T-helper 2 cell treated with Interferon-gamma antibody and Interleukin-4, amounts not matched to agents 5 μg/mL and 100 μg/mL, for 36 hours (primary cell): Measurements from ENCODE around the gene GLIPR2.

Experiments
- DNase-seq: peaks from one replicate; pipeline ENCODE4 v3.0.0; 2021; ENCODE audit warnings: low spot score
- H3K27ac Mint-ChIP-seq: one replicate; pipeline ENCODE4 v1.8.0; 2021; ENCODE audit warnings: mild to moderate bottlenecking, mixed read lengths
- H3K27me3 Mint-ChIP-seq: one replicate; pipeline ENCODE4 v1.8.0; 2021; ENCODE audit warnings: low read depth, mixed read lengths
- H3K36me3 Mint-ChIP-seq: one replicate; pipeline ENCODE4 v1.8.0; 2021; ENCODE audit warnings: low read depth, mixed read lengths
- H3K4me1 Mint-ChIP-seq: one replicate; pipeline ENCODE4 v1.8.0; 2021; ENCODE audit warnings: low read depth, mixed read lengths
- H3K4me3 Mint-ChIP-seq: one replicate; pipeline ENCODE4 v1.8.0; 2022; ENCODE audit warnings: mild to moderate bottlenecking, moderate library complexity, mixed read lengths
- H3K9me3 Mint-ChIP-seq: one replicate; pipeline ENCODE4 v1.8.0; 2021; ENCODE audit warnings: mixed read lengths

GLIPR2 gene

DNA sequence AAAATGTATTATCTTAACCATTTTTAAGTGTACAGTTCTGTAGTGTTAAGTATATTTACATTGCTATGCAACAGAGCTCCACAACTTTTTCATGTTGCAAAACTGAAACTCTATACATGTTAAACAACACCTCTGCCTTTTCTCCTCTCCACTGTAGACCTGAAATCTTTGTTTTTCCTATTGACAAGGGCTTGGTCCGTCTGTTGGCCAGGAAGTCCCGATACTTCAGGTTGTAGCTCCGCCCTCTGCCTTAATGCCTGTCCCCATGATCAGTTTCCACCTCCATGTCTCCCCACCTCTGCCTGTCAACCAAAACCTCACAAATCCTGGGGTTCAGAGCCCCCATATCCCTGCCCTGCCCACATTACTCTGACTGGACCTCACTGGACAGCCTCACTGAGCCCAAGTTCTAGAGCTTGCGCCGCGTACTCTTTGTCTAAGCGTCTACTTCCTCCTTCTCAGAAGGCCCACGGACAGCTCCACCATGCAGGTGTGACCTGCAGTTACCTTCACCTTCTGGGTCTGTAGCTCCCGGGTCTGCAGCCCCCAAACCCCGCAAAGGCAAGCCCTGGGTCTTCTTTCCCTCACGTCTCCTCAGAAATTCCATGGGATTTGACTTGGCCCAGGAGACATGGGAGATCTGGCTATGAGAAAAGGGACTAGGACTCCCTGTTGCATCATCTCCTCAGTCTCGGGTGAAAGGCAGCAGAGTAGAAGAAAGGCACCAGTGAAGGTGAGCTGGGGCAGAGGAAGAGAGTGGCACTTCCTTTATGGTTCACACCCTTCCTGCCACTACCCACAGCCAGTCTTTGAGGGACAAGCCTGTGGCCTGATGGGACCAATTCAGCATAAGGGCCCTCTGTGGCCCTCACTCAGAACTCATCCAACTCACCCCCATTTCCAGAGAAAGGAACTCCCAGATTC is 8.0 kb downstream of the GLIPR2 start:
- H3K27me3 Mint-ChIP-seq = no peaks in the 10 kb centered on the region
- peak overlapping the region; percentile 81 for H3K4me3 Mint-ChIP-seq
- peaks cover 66% of the 10 kb centered on the region for H3K36me3 Mint-ChIP-seq
- no peak for DNase-seq
- H3K9me3 Mint-ChIP-seq = peaks cover 18% of the 10 kb centered on the region
- H3K4me1 Mint-ChIP-seq = peaks cover 85% of the 10 kb centered on the region
- H3K27ac Mint-ChIP-seq = peak overlapping the region; percentile 89

DNA sequence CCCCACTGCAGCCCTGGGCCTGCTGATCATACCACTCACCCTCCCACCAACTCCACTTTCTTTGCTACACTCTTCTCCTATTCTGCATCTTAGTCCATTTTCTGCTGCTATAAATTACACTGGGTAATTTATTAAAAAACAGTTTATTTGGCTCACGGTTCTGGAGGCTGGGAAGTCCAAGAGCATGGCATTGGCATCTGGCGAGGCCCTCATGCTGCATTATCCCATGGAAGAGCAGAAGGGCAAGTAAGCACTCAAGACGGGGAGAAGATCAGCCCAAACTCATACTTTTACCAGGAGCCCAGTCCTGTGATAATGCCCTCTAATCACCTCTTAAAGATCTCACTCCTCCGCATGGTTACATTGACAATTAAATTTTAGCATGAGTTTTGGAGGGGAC is 9.4 kb downstream of the GLIPR2 start:
- no peaks in the 10 kb centered on the region for H3K27me3 Mint-ChIP-seq
- peaks cover 66% of the 10 kb centered on the region for H3K36me3 Mint-ChIP-seq
- peaks cover 80% of the 10 kb centered on the region for H3K4me1 Mint-ChIP-seq
- DNase-seq = no peak
- H3K9me3 Mint-ChIP-seq = peaks cover 18% of the 10 kb centered on the region
- H3K27ac Mint-ChIP-seq = peak overlapping the region; percentile 89
- peak overlapping the region; percentile 81 for H3K4me3 Mint-ChIP-seq

GRCh38 chr9:36146651-36147050 is 10.1 kb downstream of the GLIPR2 start:
- no peak overlapping the region for H3K4me3 Mint-ChIP-seq
- peaks cover 18% of the 10 kb centered on the region for H3K9me3 Mint-ChIP-seq
- DNase-seq = no peak
- no peaks in the 10 kb centered on the region for H3K27me3 Mint-ChIP-seq
- peaks cover 70% of the 10 kb centered on the region for H3K36me3 Mint-ChIP-seq
- H3K27ac Mint-ChIP-seq = no peak overlapping the region
- H3K4me1 Mint-ChIP-seq = peaks cover 81% of the 10 kb centered on the region

- no peak for DNase-seq
- peaks cover 71% of the 10 kb centered on the region for H3K36me3 Mint-ChIP-seq
- H3K4me1 Mint-ChIP-seq = peaks cover 79% of the 10 kb centered on the region
- H3K27me3 Mint-ChIP-seq = no peaks in the 10 kb centered on the region
- H3K9me3 Mint-ChIP-seq = peaks cover 18% of the 10 kb centered on the region
- peak overlapping the region; percentile 65 for H3K27ac Mint-ChIP-seq
- peak overlapping the region; percentile 46 for H3K4me3 Mint-ChIP-seq
These were observed 11.1 kb downstream of the GLIPR2 start for GRCh38 chr9:36147441-36148175.

DNA sequence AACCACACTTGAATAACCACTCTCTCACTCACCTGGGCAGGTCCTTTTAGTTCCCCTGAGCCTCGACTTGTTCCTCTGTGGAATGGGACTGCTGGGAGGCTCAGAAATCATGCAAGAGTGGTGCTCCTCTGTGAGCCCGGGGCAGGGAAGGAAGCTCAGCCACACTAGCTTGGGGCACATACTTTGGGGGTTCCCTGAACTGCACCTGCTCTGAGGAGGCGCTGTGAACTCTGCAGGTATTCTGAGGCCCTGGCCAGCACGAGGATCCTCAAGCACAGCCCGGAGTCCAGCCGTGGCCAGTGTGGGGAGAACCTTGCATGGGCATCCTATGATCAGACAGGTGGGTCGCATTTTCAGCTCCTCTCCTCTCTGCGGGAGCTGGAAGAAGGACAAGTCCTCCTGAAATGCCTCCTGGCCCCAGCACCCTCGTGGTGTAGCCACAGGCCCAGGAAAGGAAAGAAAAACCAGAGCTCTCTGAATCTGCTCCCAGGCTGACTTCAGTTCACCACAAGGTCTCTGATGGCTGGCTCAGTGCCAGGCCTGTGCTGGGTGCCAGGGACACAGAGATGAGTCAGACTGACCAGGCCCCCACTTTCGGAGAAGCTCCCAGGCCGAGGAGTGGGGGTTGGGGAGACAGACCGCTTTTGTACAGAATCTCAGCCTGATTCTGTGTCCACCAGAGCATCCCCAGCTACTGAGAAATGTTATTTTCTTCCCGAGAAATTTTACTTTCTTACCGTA is 11.9 kb downstream of the GLIPR2 start:
- Mint-ChIP-seq H3K27me3 (no peaks in the 10 kb centered on the region), H3K27ac (peak overlapping the region; percentile 42), H3K4me3 (peak overlapping the region; percentile 3), H3K4me1 (peaks cover 73% of the 10 kb centered on the region), H3K9me3 (peaks cover 18% of the 10 kb centered on the region), H3K36me3 (peaks cover 68% of the 10 kb centered on the region)
- peak; percentile 61 for DNase-seq

DNA sequence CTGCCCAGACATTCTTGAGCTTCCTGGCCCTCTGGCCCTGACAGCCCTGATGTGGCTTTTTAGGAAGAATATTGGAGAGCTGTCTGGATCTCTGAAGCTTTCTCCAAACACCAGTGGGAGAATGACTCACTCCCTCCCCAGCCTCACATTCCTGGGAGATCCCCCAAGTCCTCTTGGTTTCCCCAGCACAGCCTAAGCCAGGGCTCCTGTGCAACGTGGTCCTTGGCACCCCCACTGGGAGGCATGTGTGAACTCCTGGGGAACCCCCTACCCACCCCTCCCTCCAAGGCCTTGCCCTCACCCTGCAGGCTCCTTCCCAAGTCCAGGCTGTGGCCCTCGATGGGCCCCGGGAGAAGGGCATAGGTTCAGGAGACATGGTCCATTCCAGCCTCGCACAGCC is 12.7 kb downstream of the GLIPR2 start:
- Mint-ChIP-seq H3K27me3 (no peaks in the 10 kb centered on the region), H3K27ac (no peak overlapping the region), H3K4me1 (peaks cover 69% of the 10 kb centered on the region), H3K36me3 (peaks cover 65% of the 10 kb centered on the region), H3K9me3 (peaks cover 18% of the 10 kb centered on the region), H3K4me3 (no peak overlapping the region)
- DNase-seq = no peak

DNA sequence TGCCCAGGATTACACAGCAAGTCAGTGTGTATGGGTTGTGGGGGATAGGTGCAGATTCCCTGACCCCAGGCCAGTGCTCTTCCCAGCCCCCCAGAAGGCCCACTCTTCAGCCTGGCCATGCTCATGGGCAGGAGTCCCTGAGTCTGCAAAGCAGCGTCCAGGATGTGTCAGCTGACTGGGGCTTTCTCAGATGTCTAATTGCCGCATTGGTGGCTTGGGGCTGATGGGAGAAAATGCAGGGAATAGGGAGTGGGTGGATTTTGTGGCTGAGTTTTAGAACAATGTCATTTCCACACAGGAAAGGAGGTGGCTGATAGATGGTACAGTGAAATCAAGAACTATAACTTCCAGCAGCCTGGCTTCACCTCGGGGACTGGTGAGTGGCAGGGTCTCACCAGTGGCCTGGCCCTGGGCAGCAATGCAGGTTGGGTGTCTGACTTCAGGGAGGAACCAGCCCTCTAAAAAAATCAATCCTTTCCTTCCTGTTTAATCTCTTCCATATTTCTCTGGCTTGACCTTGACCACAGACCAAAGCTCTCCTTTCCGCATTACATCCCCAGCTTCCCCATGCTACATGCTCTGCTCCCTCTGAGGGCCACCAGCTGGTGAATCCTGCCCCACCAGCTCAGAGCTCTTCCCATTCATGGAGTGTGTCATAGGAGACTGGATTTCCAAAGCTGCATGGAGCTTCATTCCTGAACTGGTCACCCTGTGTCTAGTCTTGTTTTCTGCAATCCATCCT is 14.2 kb downstream of the GLIPR2 start:
- H3K36me3 Mint-ChIP-seq = peaks cover 61% of the 10 kb centered on the region
- H3K4me3 Mint-ChIP-seq = peak overlapping the region; percentile 82
- H3K4me1 Mint-ChIP-seq = peaks cover 60% of the 10 kb centered on the region
- no peak for DNase-seq
- H3K27ac Mint-ChIP-seq = peak overlapping the region; percentile 95
- peaks cover 11% of the 10 kb centered on the region for H3K9me3 Mint-ChIP-seq
- H3K27me3 Mint-ChIP-seq = no peaks in the 10 kb centered on the region

DNA sequence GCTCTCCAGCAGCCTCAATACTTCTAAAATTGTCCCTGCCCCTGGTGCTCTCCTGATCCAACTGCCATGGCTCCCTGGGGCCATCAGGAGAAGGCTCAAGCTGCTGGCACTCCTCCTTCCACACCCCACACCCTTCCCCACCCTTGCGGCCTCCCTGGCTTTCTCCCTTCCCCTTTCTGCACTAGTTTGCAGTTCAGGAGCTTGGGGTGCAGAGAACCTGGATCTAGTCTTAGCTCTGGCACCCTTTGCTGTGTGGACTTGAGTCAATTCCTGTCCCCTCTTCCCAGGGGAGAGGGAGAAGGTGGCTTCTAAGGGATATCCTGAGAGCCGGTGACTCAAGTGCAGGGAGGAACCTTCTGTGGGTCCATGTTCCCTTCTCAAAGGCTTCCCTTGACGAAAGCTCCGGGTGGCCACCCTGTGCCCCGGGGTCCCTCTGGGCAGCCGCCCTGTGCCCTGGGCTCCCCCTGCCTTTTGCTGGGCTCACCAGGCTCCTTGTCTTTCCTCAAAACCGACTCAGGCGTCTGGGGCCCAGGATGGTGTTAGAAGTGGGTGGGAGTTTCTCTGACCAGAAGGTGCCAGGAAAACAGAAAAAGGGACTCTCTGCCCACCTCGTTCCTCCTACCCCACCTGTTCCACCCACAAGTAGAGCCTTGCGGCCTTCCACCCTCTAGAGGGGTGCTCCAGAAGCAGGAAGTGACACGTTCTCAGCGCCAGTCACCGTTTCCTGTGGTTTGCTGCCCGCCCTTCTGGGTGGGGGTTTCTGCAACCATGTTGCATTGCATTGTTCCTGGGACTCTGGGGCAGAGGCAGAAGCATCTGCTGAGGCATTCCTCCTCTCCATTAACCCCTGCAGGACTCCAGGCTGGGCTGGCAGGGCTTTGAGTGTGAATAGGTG is 15.0 kb downstream of the GLIPR2 start:
- H3K36me3 Mint-ChIP-seq = peaks cover 57% of the 10 kb centered on the region
- peaks cover 54% of the 10 kb centered on the region for H3K4me1 Mint-ChIP-seq
- H3K27me3 Mint-ChIP-seq = no peaks in the 10 kb centered on the region
- H3K9me3 Mint-ChIP-seq = peaks cover 4% of the 10 kb centered on the region
- DNase-seq = peak; percentile 88
- peak overlapping the region; percentile 95 for H3K27ac Mint-ChIP-seq
- H3K4me3 Mint-ChIP-seq = peak overlapping the region; percentile 82

GRCh38 chr9:36152741-36153438 is 16.4 kb downstream of the GLIPR2 start:
- H3K36me3 Mint-ChIP-seq = peaks cover 53% of the 10 kb centered on the region
- H3K4me1 Mint-ChIP-seq = peaks cover 43% of the 10 kb centered on the region
- peak overlapping the region; percentile 1 for H3K4me3 Mint-ChIP-seq
- H3K27ac Mint-ChIP-seq = peak overlapping the region; percentile 67
- no peaks in the 10 kb centered on the region for H3K27me3 Mint-ChIP-seq
- DNase-seq = no peak
- no peaks in the 10 kb centered on the region for H3K9me3 Mint-ChIP-seq

- no peaks in the 10 kb centered on the region for H3K27me3 Mint-ChIP-seq
- peak overlapping the region; percentile 19 for H3K4me3 Mint-ChIP-seq
- peak overlapping the region; percentile 67 for H3K27ac Mint-ChIP-seq
- DNase-seq = no peak
- peaks cover 60% of the 10 kb centered on the region for H3K36me3 Mint-ChIP-seq
- peaks cover 36% of the 10 kb centered on the region for H3K4me1 Mint-ChIP-seq
- peaks cover 6% of the 10 kb centered on the region for H3K9me3 Mint-ChIP-seq
These were observed 17.2 kb downstream of the GLIPR2 start for GRCh38 chr9:36153746-36154145.

DNA sequence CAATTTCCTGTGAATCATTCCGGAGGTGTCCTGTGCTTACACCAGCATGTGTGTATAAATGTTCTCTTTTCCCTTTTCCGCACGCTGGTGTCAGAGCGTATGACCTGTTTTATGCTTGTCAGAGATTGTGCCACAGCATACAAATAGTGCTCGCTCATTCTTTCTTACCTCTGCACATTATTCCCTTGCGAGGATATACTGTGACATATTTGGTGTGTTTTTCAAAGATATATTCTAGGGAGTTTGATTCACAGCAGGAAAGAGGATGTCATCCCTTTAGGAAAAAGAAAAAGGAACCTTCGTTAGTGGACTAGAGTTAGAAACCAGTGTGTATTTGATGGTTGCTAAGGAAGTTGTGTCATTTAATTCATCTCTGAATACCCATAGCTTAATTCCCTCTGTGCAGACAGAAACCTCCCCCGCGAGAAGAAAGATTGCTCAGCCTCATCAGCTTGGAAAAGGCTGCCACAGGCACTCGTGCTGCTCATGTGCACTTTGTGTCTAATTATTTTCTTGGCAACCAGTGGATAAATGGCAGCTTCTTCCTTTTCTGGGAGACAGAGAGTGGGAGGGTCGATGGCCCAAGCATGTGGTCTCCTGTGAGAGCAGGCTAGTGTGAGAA is 17.9 kb downstream of the GLIPR2 start:
- Mint-ChIP-seq H3K27me3 (no peaks in the 10 kb centered on the region), H3K4me1 (peaks cover 38% of the 10 kb centered on the region), H3K9me3 (peaks cover 6% of the 10 kb centered on the region), H3K27ac (peak overlapping the region; percentile 49), H3K4me3 (peak overlapping the region; percentile 2), H3K36me3 (peaks cover 62% of the 10 kb centered on the region)
- DNase-seq = no peak

GRCh38 chr9:36156116-36156515 is 19.6 kb downstream of the GLIPR2 start:
- Mint-ChIP-seq H3K27ac (no peak overlapping the region), H3K4me3 (no peak overlapping the region), H3K27me3 (no peaks in the 10 kb centered on the region), H3K36me3 (peaks cover 59% of the 10 kb centered on the region), H3K4me1 (peaks cover 27% of the 10 kb centered on the region), H3K9me3 (peaks cover 6% of the 10 kb centered on the region)
- DNase-seq = no peak
